HEK293T (cell line): Measurements from ENCODE around the gene PF4V1.
A peak's percentile ranks its signal among the peaks of the same experiment; 100 is the strongest.

ENCODE experiments used
- CTCF ChIA-PET: fragments of 350-600 bp; formaldehyde crosslinking; extraction: SDS; loops from one replicate; lab custom pipeline; 2021; ENCODE audit warnings: antibody characterized with exemption, inconsistent platforms; lab: Yijun Ruan, JAX
- POLR2A ChIA-PET: fragments of 350-600 bp; formaldehyde crosslinking; extraction: SDS; loops from one replicate; lab custom pipeline; 2020; ENCODE audit warnings: antibody characterized with exemption, inconsistent platforms; lab: Yijun Ruan, JAX
- DNase-seq: peaks from one replicate; pipeline ENCODE4 v3.0.0; 2012; ENCODE audit warnings: mixed read lengths; ENCODE audit errors: extremely low spot score
- ARNT ChIP-seq: fragments of 450-650 bp; IDR thresholded peaks from 2 replicates; pipeline ENCODE4 v1.6.1; 2017; ENCODE audit warnings: mild to moderate bottlenecking
- BHLHE40 ChIP-seq: fragments of 450-650 bp; IDR thresholded peaks from 2 replicates; pipeline ENCODE4 v1.6.1; 2016; ENCODE audit warnings: mild to moderate bottlenecking, moderate library complexity, borderline replicate concordance
- CTBP1 ChIP-seq: fragments of 450-650 bp; IDR thresholded peaks from 2 replicates; pipeline ENCODE4 v1.6.1; 2016; ENCODE audit warnings: borderline replicate concordance
- ELF4 ChIP-seq: fragments of 450-650 bp; IDR thresholded peaks from 2 replicates; pipeline ENCODE4 v1.6.1; 2017; ENCODE audit warnings: antibody characterized with exemption
- FOXA1 ChIP-seq: fragments of 450-650 bp; IDR thresholded peaks from 2 replicates; pipeline ENCODE4 v1.6.1; 2016; ENCODE audit warnings: mild to moderate bottlenecking
- FOXK2 ChIP-seq: fragments of 450-650 bp; IDR thresholded peaks from 2 replicates; pipeline ENCODE4 v1.6.1; 2016; ENCODE audit warnings: mild to moderate bottlenecking
- FOXM1 ChIP-seq: fragments of 450-650 bp; IDR thresholded peaks from 2 replicates; pipeline ENCODE4 v1.6.1; 2017; ENCODE audit warnings: mild to moderate bottlenecking, borderline replicate concordance
- HDGF ChIP-seq: fragments of 450-650 bp; IDR thresholded peaks from 2 replicates; pipeline ENCODE4 v1.6.1; 2017; ENCODE audit warnings: antibody characterized with exemption, borderline replicate concordance
- L3MBTL2 ChIP-seq: fragments of 450-650 bp; conservative IDR thresholded peaks from 2 replicates; pipeline ENCODE4 v1.6.1; 2016; ENCODE audit warnings: mild to moderate bottlenecking
- LEF1 ChIP-seq: fragments of 450-650 bp; IDR thresholded peaks from 2 replicates; pipeline ENCODE4 v1.6.1; 2017; ENCODE audit warnings: mild to moderate bottlenecking, borderline replicate concordance
- NFRKB ChIP-seq: fragments of 450-650 bp; IDR thresholded peaks from 2 replicates; pipeline ENCODE4 v1.6.1; 2016; ENCODE audit warnings: mild to moderate bottlenecking, moderate library complexity
- PKNOX1 ChIP-seq: fragments of 450-650 bp; IDR thresholded peaks from 2 replicates; pipeline ENCODE4 v1.6.1; 2016
- SP1 ChIP-seq: fragments of 450-650 bp; IDR thresholded peaks from 2 replicates; pipeline ENCODE4 v1.6.1; 2017
- SUZ12 ChIP-seq: fragments of 450-650 bp; IDR thresholded peaks from 2 replicates; pipeline ENCODE4 v1.6.1; 2016; ENCODE audit warnings: mild to moderate bottlenecking
- TARDBP ChIP-seq: fragments of 450-650 bp; IDR thresholded peaks from 2 replicates; pipeline ENCODE4 v1.6.1; 2016
- ZNF384 ChIP-seq: fragments of 450-650 bp; IDR thresholded peaks from 2 replicates; pipeline ENCODE4 v1.6.1; 2016

Gene PF4V1

GRCh38 chr4:73870768-73871167 is 17.7 kb downstream of the PF4V1 start:
- CTCF ChIA-PET, result no interaction called here
- POLR2A ChIA-PET, result no interaction called here
- TF ChIP-seq SP1, result no peak
- TF ChIP-seq PKNOX1, result 0 out of 2 replicates have a peak, but pooled peaks have one; percentile 37
- DNase-seq, result no peak

GRCh38 chr4:73871511-73872310 is 18.6 kb downstream of the PF4V1 start:
- ChIA-PET POLR2A (no interaction called here), CTCF (interaction anchor here (0.6 to 0.7 kb wide), 2 partner anchors 34 to 133 kb away, joined by 3 read pairs; no protein-coding TSS in a partner anchor)
- no peak for DNase-seq
- no peak for TF ChIP-seq FOXM1
- no peak for TF ChIP-seq BHLHE40
- TF ChIP-seq CTBP1, result no peak
- no peak for TF ChIP-seq NFRKB
- no peak for TF ChIP-seq FOXK2
- TF ChIP-seq L3MBTL2, result no peak
- no peak for TF ChIP-seq SUZ12
- no peak for TF ChIP-seq PKNOX1
- no peak for TF ChIP-seq ZNF384
- TF ChIP-seq FOXA1, result no peak

- TF ChIP-seq SUZ12 (no peak), LEF1 (no peak), ZNF384 (no peak), CTBP1 (no peak), L3MBTL2 (no peak), HDGF (no peak), BHLHE40 (no peak)
- CTCF ChIA-PET, result interaction anchor here (0.6 to 0.7 kb wide), 2 partner anchors 35 to 133 kb away, joined by 3 read pairs; no protein-coding TSS in a partner anchor
- no peak for DNase-seq
- POLR2A ChIA-PET, result no interaction called here
These were observed 19.4 kb downstream of the PF4V1 start for GRCh38 chr4:73872316-73873108.

- POLR2A ChIA-PET, result no interaction called here
- CTCF ChIA-PET, result no interaction called here
- TF ChIP-seq CTBP1, result no peak
- no peak for TF ChIP-seq TARDBP
- TF ChIP-seq LEF1, result no peak
- TF ChIP-seq FOXA1, result no peak
- TF ChIP-seq ARNT, result no peak
- TF ChIP-seq NFRKB, result no peak
- no peak for TF ChIP-seq FOXK2
- no peak for TF ChIP-seq SP1
- no peak for TF ChIP-seq PKNOX1
- no peak for TF ChIP-seq SUZ12
- TF ChIP-seq ELF4, result no peak
- TF ChIP-seq HDGF, result no peak
- no peak for TF ChIP-seq FOXM1
- TF ChIP-seq ZNF384, result no peak
- TF ChIP-seq BHLHE40, result no peak
- no peak for TF ChIP-seq L3MBTL2
- DNase-seq, result no peak
These were observed 21.3 kb downstream of the PF4V1 start for GRCh38 chr4:73874386-73874785.

- TF ChIP-seq BHLHE40, result no peak
- TF ChIP-seq L3MBTL2, result no peak
- TF ChIP-seq FOXK2, result no peak
- no peak for TF ChIP-seq SP1
- TF ChIP-seq FOXA1, result no peak
- no peak for TF ChIP-seq PKNOX1
- TF ChIP-seq NFRKB, result no peak
- TF ChIP-seq SUZ12, result no peak
- TF ChIP-seq LEF1, result no peak
- no peak for TF ChIP-seq HDGF
- TF ChIP-seq ARNT, result no peak
- no peak for TF ChIP-seq TARDBP
- no peak for TF ChIP-seq FOXM1
- CTCF ChIA-PET, result no interaction called here
- POLR2A ChIA-PET, result no interaction called here
- DNase-seq, result no peak
These were observed 22.3 kb downstream of the PF4V1 start for GRCh38 chr4:73875401-73875800.
